Fibroblast of upper back skin (primary cell): ENCODE data around the gene NANOG.
A peak's percentile ranks its signal among the peaks of the same experiment; 100 is the strongest.
"Not testable (repeated sequence)": the region's sequence is repeated elsewhere in the genome, so short reads cannot be mapped to it uniquely, and the experiment has no call there.

Experiments used
- DNase-seq: peaks from one replicate; pipeline ENCODE4 v3.0.0-alpha.2; 2013

NANOG gene

DNA sequence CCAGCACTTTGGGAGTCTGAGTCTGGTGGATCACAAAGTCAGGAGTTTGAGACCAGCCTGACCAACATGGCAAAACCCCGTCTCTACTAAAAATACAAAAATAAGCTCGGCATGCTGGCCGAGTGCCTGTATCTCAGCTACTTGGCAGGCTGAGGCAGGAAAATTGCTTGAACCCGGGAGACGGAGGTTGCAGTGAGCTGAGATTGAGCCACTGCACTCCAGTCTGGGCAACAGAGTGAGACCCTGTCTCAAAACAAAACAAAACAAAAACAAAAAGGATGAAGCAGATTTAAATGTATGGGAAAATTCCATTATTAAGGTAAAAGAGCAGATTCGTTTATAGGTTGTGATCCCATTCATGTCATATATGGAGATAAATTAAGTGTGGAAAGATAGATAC is 17.1 kb downstream of the NANOG start:
- DNase-seq = not testable (repeated sequence)

DNA sequence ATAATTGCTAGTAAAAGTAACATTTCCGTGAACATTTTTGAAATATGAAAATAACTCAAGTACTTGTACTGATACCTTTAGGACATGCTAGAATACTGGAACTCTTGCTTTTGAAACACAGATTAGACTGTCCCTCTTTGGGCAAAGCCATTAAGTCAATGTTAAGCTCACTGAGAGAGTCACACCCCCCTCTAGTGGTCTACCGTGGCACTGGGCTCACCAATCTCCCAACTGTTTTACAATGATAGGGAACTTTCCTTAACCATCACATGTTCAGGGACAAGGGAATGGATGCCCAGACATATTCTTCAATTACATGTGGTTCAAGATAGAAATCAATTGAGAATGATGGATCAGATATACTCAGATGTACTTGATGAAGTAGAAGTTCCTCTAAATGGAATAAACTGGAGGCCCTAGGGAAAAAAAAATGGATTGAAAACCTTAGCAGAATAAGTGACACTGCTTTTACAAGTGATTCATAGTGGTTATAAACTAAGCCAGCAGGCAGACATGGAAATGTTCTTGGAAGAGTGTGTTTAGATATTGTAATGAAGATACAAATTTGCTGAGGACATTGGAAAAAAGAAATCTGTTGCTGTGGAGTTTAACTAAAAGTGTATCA is 17.8 kb downstream of the NANOG start:
- DNase-seq = peak; percentile 68

DNA sequence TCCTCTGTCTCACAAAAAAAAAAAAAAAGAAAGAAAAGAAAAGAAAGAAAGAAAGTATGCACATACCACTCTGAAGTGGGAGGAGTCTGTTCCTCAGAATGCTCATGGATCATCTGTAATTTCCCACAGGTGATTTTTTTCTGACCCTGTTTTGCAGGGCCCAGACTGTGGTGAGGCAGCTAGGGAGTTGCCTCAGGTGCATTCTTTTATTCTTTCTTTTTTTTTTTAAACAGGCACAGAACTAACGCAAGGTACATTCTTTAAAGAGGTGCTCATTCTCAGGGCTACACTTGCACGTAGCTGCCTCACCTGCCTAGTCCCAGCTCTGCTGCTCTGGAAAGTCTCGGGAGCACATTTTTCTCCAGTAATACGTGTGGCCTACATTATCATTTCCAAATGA is 36.6 kb downstream of the NANOG start:
- DNase-seq = not testable (repeated sequence)

DNA sequence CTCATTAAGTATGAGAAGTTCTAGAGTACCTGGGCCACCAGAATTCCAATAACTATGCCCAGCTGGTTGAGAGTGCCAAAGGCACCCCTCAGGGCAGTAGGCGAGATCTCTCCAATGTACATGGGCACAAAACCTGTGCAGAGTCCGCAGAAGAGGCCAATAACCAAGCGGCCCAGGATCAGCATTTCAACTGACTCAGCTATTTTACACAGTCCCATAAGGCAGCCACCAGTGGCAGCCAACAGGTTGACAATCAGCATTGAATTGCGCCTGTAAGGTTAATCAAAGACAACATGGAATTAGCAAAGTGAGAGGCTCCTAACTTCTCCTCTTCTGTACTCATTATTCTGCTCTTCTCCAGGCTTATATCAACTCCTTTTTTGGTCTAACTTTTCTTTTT is 40.5 kb downstream of the NANOG start:
- DNase-seq = not testable (repeated sequence)

DNA sequence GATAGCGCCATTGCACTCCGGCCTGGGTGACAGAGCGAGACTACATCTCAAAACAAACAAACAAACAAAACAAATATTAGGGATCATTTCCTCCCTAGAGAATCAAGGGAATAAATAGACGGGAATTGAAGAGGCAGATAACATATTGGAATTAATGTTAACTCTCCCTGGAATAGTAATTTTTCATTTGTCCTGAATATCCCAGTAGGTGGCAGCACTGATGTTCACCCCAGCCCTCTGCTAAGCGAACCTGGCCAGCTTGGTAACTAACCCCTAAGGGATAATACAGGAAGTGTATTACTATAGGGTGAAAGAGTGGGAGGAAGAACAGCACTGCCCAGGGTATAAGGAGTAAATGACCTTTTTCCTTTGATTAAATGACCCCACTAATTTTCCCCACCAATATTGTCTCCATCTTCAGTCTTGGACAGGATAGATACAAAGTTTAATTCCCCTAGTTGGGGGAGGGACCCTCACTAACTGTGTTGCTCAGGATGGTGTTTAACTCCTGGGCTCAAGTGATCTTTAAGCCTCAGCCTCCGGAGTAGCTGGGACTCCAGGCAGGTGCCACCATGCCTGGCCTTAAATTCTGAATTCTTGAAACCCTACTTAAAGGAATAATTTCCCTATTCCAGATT is 43.0 kb downstream of the NANOG start:
- peak; percentile 64 for DNase-seq

DNA sequence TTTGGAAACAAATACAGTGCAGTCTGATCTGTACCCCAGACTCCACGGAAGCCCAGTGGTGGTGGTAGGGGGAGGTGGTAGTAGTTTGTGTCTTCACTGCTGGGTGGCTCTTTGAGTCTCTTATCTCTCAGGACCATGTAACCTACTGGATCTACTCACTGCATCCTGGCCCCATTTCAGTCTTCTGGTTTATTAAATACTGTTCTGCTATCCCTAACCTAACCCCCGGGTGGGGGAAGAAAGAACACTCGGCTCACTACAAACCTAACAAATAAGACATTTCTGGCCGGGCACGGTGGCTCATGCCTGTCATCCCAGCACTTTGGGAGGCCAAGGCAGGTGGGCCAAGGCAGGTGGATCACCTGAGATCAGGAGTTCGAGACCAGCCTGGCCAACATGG is 44.0 kb downstream of the NANOG start:
- DNase-seq = not testable (repeated sequence)

DNA sequence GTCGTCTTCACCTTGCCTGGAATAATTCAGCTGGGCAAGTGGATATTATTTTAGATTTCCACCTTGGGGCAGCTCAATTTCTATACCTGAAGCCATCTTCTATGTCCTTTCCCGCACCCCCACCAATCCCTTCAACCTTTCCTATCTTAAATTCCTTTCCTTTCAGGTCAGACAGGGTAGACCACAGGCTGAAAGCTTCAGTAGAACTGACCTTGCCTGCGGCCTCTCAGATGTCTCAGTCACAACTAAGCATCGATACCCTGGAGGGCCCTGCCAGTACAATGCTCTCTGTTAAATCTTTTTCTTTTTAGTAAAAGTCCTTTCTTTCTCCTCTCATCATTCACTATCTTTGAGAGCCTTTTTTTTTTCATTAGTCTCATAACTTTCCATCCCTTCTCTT is 44.6 kb downstream of the NANOG start:
- DNase-seq = no peak

DNA sequence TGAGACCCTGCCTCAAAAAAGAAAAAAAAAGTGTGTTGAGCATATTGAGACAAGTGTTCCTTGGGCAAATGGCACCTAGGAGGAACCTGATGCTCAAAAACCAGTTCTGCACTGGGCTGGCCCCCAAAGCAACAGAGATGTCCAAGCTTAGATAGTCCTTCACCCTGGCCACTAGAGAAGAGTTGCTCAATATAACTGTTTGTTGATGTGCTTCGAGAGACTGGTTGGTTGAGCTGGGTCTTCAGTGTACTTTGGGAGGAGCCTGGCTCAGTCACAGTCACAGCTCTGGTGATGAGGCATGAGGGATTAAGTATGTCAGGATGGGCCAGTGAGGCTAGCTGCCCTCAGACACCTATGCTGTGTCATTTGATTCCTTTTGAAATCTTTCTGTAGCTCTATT is 45.5 kb downstream of the NANOG start:
- DNase-seq = no peak

DNA sequence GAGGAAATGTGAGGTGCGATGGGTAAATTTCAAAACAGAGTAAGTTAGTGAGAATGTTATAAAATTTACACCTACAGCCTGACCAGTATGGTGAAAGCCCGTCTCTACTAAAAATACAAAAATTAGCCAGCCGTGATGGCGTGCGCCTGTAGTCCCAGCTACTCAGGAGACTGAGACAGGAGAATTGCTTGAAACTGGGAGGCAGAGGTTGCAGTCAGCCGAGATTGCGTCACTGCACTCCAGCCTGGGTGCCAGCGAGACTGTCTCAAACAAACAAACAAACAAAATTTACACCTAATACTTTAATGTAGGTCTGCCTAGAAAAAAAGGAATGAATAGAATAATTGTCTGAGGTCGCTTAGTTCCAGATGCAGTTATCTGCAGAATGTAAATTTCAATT is 45.9 kb downstream of the NANOG start:
- DNase-seq = no peak

DNA sequence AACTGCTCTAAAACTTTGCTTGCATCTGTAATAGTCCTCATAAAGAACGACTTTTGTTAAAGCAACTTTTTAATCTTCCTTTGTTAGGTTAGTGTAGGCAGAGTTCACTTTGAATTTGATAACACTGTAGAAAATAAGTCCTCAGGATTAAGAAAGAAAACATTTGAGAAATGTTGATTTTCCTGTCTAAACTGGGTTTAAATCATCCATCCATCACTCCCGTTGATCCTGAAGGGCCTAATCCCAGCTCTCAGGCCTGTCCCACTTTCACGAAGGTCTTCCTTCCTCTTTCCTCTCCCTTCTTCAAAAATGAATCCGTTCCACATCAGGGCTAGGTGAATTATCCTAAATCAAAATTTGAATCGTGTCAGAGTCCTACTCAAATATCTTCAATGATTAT is 46.6 kb downstream of the NANOG start:
- no peak for DNase-seq

DNA sequence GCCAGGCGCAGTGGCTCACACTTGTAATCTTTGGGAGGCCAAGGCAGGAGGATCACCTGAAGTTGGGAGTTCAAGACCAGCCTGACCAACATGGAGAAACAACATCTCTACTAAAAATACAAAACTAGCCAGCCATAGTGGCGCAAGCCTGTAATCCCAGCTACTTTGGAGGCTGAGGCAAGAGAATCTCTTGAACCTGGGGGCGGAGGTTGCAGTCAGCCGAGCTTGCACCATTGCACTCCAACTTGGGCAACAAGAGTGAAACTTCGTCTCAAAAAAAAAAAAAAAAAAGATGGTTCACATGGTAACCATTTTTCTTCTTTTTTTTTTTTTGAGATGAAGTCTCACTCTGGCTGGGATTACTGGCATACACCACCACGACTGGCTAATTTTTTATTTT is 48.2 kb downstream of the NANOG start:
- no peak for DNase-seq

DNA sequence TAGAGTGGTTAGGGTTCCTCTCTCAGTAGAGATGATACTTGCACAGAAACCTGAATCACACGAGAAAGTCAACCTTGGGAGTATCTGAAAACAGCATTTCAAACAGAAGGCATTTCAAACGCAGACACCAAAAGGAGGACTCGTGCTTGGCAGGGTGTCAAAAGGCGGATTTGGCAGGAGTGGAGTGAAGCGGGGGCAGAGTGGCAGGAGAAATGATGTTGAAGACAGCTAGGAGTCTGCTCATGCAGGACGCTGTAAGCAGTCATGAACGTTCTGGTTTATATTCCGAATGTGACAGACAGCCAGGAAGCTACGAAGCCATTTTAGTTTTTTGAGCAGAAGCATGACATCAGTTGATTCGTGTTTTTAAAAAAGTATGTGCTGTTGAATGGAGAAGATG is 50.0 kb downstream of the NANOG start:
- DNase-seq = peak; percentile 50

DNA sequence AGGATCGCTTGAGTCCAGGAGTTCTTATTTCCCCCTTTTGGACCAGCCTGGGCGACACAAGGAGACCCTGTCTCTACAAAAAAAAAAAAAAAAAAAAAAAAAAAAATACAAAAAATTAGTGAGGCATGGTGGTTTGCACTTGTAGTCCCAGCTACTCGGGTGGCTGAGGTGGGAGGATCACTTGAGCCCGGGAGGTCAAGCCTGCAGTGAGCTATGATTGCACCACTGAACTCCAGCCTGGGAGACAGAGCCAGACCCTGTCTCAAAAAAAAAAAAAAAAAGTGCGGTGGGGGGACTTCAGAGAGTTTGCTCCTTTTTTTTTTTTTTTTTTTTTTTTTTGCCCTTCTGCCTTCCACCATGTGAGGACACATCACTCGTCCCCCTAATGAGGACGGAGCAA is 50.6 kb downstream of the NANOG start:
- DNase-seq = not testable (repeated sequence)

DNA sequence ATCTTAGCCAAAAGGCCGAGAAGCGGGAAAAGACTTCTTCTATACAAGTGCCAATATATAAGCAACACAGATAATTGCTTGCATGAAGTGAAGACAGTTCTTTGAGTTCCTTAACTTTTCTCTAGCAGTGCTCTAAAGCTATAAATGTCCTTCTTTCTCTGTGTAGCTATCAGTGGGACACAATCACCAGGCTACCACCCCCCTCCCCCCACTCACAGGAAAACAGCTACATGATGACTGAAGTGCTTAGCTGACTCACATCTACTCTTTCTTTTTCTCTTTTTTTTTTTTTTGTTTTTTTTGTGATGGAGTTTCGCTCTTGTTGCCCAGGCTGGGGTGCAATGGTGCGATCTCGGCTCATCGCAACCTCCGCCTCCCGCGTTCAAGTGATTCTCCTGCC is 53.2 kb downstream of the NANOG start:
- DNase-seq = peak; percentile 9

DNA sequence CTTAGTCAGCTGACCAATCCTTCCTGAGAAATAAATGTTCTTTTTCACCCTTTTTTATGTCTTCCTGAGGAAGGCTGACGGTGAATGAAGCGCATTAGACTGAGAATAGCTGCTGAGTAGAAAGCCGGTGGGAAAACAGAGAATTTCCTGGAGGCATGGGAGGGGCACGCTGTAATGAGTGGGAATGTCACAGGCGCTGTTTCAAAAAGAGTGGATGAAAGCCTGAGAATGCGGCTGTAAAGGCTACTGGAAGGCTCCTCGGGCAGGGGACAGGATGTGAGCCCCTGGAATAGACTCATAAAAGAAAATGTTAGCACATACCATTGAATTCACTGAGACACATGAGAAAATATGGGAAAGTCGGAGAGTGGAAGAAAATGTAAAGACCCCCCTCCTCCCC is 53.9 kb downstream of the NANOG start:
- DNase-seq = not testable (repeated sequence)

DNA sequence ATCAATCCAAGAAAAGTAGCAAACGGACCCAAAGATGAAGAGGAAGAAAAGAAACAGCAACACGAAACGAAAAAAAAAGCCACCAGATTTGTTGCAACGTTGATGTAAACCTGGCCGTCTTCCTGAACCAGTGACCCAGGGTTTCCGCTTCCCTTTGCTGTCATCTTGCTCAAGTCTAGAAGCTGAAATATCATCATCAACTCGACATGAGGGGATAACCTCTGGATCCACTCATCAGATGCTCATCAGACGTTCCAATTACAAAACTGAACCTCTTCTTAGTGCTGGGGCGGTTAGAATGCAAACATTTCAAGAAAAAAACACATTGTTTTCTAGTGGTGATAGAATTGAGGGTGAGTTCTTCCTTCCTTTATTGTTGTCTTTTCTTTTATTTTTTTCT is 54.4 kb downstream of the NANOG start:
- not testable (repeated sequence) for DNase-seq

DNA sequence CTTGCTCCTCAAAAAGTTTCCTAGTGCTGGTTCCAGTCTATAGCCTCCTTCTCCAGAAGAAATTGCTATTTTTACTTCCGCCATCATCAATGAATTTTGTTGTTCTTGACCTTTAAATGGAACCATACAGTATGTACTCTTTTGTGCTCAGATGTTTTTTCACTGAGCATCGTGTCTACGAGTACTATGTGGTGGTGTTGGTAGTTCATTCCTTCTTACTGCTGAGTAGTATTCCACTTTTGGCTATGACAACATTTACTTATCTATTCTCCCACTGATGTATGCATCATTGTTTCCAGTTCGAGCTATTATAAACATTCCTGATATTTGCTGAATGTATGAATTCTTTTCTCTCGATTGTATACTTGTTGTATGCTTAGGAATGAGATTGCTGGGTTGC is 54.9 kb downstream of the NANOG start:
- DNase-seq = no peak

DNA sequence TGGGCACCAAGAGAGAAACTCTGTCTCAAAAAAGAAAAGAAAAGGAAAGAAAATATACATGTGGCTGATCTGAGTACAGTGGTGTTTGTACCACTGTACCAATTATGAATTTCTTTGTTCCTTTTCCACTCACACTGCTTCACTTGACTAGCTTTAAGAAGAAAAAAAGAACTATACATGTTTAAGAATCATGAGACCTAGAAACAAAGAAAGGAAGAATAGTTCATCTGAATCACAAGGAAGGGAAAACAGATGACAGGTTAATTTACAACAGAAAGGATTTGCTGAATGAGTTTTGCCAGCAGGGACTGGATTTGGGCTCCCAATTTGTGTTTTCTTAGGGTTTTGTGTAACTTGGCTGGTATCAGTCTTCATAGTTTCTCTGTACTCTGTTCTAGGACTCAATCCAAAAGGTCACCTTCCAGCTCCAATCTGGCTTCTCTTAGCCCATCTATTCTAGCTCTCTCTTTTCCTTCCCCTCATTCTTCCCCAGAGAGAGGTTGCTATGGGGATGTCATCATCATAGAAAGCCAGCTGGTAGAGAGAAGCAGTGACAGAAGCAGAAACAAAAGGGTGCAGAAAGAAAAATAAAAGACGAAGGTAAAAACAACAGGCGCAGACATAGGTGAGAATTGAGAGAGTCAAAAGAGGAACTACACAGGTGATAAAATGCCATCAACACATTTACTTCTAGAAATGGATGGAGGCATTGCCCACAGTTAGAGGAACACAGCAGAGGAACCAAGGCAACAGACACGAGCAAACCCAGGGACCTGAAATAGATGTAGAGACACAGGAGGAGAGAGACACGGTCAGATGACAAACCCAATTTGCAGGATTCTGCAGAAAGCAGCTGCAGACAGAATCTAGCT is 58.3 kb downstream of the NANOG start:
- peak; percentile 43 for DNase-seq

DNA sequence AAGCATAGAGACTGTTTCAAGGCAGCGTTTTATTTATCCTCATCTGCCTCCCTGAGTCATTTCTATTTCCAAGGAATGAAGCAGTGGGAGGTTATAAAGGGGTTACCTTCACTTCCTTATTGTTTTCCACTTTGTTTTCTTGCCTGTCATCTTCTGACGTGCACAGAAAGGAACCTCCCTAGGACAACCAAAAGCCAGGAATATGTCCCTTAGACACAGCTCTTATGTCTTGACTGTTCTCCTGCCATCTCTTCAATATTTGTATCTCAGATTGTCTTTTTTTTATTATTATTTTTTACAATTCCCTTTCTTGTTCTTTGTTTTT is 58.9 kb downstream of the NANOG start:
- not testable (repeated sequence) for DNase-seq
